ENCODE measurements around the gene IGFLR1.
"Not testable (repeated sequence)": the region's sequence is repeated elsewhere in the genome, so short reads cannot be mapped to it uniquely, and the experiment has no call there.

IGFLR1 gene

DNA sequence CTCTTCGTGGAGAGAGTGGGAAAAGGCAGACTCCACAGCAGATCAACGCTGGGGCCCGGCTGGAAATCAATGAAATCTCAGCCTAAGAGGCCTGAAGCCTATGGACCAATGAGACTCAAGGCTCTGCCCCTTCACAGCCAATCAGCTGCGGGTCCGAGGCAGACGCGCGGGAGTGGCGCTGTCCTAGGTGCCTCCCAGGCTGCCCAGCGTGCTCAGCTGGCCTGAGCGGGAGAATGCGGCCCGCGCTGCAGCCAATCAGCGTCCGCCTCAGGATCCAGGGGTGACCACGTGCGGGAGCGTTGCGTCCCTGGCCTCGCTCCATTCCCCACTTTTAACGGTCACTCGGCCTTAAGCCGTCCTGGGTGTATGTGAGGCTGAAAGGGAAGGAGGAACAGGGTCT is 38.0 kb downstream of the IGFLR1 start, which contains the start of gene ZBTB32:
TSS of gene ZBTB32 (plus strand) at position 341 of the 400 bp plus-strand sequence. CDS start 10,069 bp downstream, outside the sequence.
- no peak for DNase-seq

DNA sequence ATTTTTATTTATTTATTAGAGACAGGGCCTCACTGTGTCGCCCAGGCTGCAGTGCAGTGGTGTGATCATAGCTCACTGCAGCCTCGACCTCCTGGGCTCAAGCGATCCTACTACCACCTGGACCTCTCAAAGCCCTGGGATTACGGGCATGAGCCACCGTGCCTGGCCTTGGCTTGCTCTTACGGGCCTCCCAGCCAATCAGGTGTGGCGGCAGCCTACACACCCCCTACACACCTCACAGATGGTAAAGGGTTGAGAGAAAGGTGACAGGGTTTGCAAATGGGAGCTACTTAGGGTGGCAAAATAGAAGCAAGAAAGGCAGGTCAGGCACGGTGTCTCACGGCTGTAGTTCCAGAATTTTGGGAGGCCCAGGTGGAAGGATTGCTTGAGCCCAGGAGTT is 38.9 kb downstream of the IGFLR1 start:
- DNase-seq: peak; percentile 66

DNA sequence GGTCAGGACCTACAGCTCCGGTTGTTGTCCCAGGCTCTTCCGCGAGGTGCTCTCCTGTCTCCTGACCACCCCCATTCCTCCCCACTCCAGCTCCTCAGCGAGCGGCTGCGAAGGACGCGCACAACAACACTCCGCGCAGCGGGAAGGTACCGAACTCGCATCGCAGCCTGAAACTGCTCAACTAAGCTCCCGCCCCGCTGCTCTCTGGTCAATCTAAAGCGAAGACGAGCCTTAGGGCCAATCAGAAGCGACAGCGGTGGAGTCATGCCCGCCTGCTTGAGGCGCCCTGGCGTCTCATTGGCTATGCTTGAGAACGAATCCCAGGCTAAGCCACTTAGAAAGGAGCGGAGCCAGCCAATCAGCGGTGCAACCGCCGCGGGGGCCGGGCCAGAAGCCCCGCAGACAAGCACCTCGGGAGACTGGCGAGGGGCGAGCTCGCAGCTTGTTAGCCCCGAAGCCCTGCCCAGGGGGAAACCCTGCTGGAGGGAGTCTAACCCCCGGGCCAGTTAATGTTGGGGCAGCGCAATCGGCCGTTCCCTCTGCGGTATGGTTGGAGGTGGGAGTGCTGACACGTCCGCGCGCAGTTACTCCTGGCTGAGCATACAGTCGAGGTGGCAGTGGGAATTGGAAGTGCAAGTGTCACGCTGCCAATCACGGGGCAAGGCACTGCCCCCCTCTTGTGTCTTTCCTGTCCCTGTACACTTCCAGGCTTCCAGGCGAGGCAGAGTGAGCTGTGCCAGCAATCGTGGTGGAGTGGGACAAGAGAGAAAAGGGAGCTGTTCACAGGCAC is 39.8 kb downstream of the IGFLR1 start:
- peak; percentile 100 for DNase-seq

DNA sequence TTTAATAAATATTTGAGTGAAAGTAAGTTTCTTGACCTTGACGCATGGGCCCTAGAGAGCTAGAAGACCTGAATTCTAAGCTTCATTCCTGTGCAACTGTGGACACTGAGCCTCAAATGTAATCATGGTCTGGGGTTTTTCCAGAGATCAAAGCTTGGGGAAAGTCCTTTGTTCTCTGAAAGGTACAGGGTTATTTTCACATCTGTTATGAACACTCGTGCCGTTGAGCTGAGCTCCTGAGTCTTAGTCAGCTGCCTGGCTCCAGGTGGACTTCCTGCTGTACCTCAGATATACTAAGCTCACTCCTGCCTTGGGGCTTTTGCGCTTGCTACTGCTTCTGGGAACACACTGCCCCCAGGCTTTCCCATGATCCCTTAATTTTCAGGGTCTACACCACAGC is 45.4 kb downstream of the IGFLR1 start:
- DNase-seq: no peak

DNA sequence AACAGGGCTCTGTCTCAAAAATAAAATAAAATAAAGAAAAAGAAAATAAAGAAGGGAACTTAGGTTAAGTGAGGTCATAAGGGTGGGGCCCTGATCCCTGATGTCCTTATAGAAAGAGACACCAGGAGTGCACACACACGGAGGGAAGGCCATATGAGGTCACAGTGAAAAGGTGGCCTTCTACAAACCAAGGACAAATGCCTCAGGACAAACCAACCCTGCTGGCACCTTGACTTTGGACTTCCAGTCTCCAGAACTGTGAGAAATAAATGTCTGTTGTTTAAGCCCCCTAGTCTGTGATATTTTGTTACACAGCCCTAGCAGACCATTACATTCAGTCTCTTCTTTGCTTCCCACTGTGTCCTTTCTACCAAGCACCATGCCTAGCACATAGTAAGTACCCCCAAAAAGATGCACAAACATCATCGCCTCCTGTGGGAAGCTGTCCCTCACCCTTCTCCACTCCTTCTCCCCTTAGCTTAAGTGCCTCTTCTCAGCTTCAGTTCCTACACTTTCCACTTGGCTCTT is 46.3 kb downstream of the IGFLR1 start:
- no peak for DNase-seq

DNA sequence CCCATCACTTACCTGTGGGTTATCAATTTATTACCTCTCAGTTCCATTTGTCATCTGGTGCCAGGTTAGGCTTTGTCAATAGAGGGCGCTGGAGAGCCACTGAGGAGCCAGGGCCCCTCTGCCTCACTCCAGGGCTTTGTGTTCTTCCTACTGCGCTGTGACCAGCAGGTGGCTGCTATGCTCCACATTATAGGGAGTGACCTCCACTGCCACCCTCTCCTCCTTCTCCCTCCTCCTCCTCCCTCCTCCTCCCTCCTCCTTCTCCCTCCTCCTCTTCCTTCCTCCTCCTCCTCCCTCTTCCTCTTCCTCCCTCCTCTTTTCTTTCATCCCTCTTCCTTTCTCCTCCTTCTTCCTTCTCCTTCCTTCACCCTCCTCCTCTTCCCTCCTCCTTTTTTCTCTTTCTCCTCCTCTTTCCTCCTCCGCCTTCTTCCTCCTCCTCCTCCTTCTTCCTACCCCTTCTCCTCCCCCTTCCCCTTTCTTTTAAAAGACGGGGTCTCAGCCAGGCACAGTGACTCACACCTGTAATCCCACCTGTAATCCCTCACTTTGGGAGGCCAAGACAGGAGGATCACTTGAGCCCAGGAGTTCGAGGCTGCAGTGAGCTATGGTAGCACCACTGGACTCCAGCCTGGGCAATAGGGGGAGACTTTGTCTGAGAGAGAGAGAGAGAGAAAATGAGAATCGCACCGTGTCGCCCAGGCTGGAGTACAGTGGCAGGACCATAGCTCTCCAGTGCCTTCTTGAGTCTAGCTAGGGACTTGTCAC is 48.2 kb downstream of the IGFLR1 start:
- DNase-seq: peak; percentile 96

DNA sequence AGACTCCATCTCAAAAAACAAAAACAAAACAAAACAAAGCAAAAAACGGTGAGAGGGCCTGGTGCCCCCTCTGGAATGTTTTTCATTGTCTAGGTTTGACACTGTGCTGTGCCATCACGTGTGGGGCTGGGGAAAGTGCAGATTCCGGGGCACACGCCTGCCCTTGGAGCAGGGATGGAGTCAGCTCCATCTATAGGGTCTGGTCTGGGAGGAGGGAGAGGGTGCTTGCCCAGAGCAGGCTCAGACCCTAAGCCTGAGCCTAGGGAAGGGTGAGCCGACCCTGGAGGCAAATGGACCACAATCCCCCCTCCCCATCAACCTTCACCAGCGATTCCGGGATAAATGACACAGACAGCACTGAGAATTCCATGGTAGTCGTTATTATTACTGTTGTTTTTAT is 48.8 kb downstream of the IGFLR1 start:
- DNase-seq: no peak

DNA sequence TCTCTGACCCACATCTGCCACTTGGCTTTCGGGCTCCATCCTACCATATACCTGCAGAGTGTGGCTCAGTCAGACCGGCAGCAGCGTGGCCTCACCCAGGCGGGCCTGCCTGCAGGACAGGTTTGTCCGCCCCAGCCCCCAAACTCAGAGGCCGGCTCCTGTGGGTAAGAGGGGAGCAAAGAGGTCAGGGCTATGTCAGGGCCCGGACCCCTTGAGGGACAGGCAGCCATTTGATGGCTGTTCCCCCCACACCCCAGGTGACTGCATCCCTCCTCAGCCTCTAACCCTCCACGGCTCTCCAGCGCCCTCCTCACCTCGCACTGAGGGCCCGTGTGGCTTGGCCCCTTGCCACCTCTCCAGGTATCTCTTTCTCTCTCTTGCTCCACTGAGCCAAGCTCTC is 50.2 kb downstream of the IGFLR1 start:
- DNase-seq: no peak

DNA sequence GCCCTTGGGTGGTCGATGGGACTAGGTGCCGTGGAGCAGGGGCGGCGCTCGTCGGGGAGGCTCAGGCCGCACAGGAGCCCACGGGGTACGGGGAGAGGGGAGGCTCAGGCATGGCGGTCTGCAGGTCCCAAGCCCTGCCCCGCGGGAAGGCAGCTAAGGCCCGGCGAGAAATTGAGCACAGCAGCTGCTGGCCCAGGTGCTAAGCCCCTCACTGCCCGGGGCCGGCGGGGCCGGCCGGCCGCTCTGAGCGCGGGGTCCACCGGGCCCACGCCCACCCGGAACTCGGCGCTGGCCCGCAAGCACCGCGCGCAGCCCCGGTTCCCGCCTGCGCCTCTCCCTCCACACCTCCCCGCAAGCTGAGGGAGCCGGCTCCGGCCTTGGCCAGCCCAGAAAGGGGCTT is 51.1 kb downstream of the IGFLR1 start:
- DNase-seq: not testable (repeated sequence)

DNA sequence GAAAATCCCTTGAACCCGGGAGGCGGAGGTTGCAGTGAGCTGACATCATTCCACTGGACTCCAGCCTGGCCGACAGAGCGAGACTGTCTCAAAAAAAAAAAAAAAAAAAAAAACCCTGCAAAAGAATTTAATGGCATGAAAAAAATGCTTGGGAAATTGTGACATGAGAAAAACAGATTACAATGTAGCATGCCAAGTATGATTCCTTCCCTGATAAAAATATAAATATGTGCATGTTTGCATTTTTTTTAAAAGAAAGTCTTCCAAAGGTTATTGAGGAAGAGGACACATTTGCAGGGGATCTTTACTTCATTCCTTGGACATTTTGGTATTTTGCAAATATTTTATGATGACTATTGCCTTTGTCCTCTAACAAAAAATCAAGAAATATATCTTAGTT is 52.4 kb downstream of the IGFLR1 start:
- DNase-seq: no peak
